H9 (cell line): ENCODE measurements around the gene LRP1B. TPM values are rescaled to one million over a fixed set of nuclear protein-coding genes. Genes with fewer than 3 reads are reported as not detected.

Source experiments
- DNase-seq: peaks from one replicate; pipeline ENCODE4 v3.0.0-alpha.2; 2017
- H2AFZ ChIP-seq: one replicate; pipeline ENCODE4 v1.6.1; 2013; ENCODE audit warnings: mild to moderate bottlenecking, low read length, control low read depth, moderate library complexity
- H2AK5ac ChIP-seq: 2 replicates; pipeline ENCODE4 v1.6.1; 2013; ENCODE audit warnings: low read length, control low read depth, mixed read lengths; ENCODE audit not compliant: insufficient read length
- H2BK120ac ChIP-seq: one replicate; pipeline ENCODE4 v1.6.1; 2013; ENCODE audit warnings: low read depth, mild to moderate bottlenecking, low read length, control low read depth, inconsistent platforms; ENCODE audit not compliant: poor library complexity, severe bottlenecking
- H2BK12ac ChIP-seq: 2 replicates; pipeline ENCODE4 v1.6.1; 2013; ENCODE audit warnings: low read length, control low read depth, mixed read lengths, low read depth; ENCODE audit not compliant: insufficient read length
- H2BK15ac ChIP-seq: 2 replicates; pipeline ENCODE4 v1.6.1; 2013; ENCODE audit warnings: low read depth, low read length, control low read depth
- H2BK20ac ChIP-seq: one replicate; pipeline ENCODE4 v1.6.1; 2013; ENCODE audit warnings: low read depth, mild to moderate bottlenecking, low read length, control low read depth, inconsistent platforms; ENCODE audit not compliant: poor library complexity, severe bottlenecking
- H2BK5ac ChIP-seq: 2 replicates; pipeline ENCODE4 v1.6.1; 2013; ENCODE audit warnings: low read length, control low read depth, mixed read lengths; ENCODE audit not compliant: insufficient read length
- H3K14ac ChIP-seq: 2 replicates; pipeline ENCODE4 v1.6.1; 2013; ENCODE audit warnings: low read length, control low read depth; ENCODE audit not compliant: insufficient read depth
- H3K18ac ChIP-seq: 2 replicates; pipeline ENCODE4 v1.6.1; 2013; ENCODE audit warnings: low read depth, mild to moderate bottlenecking, mixed read lengths, low read length, control low read depth; ENCODE audit not compliant: insufficient read length
- H3K23ac ChIP-seq: 2 replicates; pipeline ENCODE4 v1.6.1; 2013; ENCODE audit warnings: low read length, control low read depth, mixed read lengths, low read depth; ENCODE audit not compliant: insufficient read length
- H3K23me2 ChIP-seq: 2 replicates; pipeline ENCODE4 v1.6.1; 2013; ENCODE audit warnings: low read depth, mild to moderate bottlenecking, mixed read lengths, low read length, control low read depth; ENCODE audit not compliant: insufficient read length, poor library complexity, severe bottlenecking
- H3K27ac ChIP-seq: 2 replicates; pipeline ENCODE4 v1.5.1; 2013; ENCODE audit warnings: low read length, control low read depth, mixed read lengths, low read depth; ENCODE audit not compliant: insufficient read length
- H3K27me3 ChIP-seq: 2 replicates; pipeline ENCODE4 v1.6.1; 2013; ENCODE audit warnings: low read length, control low read depth, inconsistent platforms; ENCODE audit not compliant: insufficient read depth
- H3K4ac ChIP-seq: 2 replicates; pipeline ENCODE4 v1.6.1; 2013; ENCODE audit warnings: low read depth, mild to moderate bottlenecking, control low read depth, inconsistent platforms, low read length, moderate library complexity
- H3K4me1 ChIP-seq: 2 replicates; pipeline ENCODE4 v1.6.1; 2013; ENCODE audit warnings: low read length, control low read depth, inconsistent platforms; ENCODE audit not compliant: insufficient read depth
- H3K4me2 ChIP-seq: 2 replicates; pipeline ENCODE4 v1.6.1; 2013; ENCODE audit warnings: low read length, control low read depth, mixed read lengths; ENCODE audit not compliant: insufficient read length, insufficient read depth
- H3K56ac ChIP-seq: 2 replicates; pipeline ENCODE4 v1.6.1; 2013; ENCODE audit warnings: low read depth, mild to moderate bottlenecking, mixed read lengths, low read length, control low read depth; ENCODE audit not compliant: insufficient read length
- H3K79me1 ChIP-seq: 2 replicates; pipeline ENCODE4 v1.6.1; 2013; ENCODE audit warnings: low read depth, mild to moderate bottlenecking, moderate library complexity, low read length, control low read depth, inconsistent platforms; ENCODE audit not compliant: insufficient read depth, poor library complexity, severe bottlenecking
- H3K79me2 ChIP-seq: 2 replicates; pipeline ENCODE4 v1.6.1; 2013; ENCODE audit warnings: low read length, control low read depth, inconsistent platforms; ENCODE audit not compliant: insufficient read depth
- H3K9ac ChIP-seq: 2 replicates; pipeline ENCODE4 v1.6.1; 2013; ENCODE audit warnings: low read length, control low read depth, mixed read lengths; ENCODE audit not compliant: insufficient read length; ENCODE audit errors: extremely low read depth
- H3K9me3 ChIP-seq: one replicate; pipeline ENCODE4 v1.6.1; 2013; ENCODE audit warnings: low read depth, low read length, inconsistent platforms; ENCODE audit not compliant: control insufficient read depth
- H3T11ph ChIP-seq: one replicate; pipeline ENCODE4 v1.6.1; 2013; ENCODE audit warnings: mild to moderate bottlenecking, low read length, control low read depth, inconsistent platforms
- H4K20me1 ChIP-seq: one replicate; pipeline ENCODE4 v1.6.1; 2013; ENCODE audit not compliant: control insufficient read depth, insufficient read length, insufficient read depth
- H4K5ac ChIP-seq: 2 replicates; pipeline ENCODE4 v1.6.1; 2013; ENCODE audit warnings: low read depth, mild to moderate bottlenecking, mixed read lengths, low read length, control low read depth; ENCODE audit not compliant: insufficient read length
- H4K8ac ChIP-seq: replicated peaks from 2 replicates; pipeline ENCODE4 v1.6.1; 2013; ENCODE audit warnings: low read length, control low read depth, mixed read lengths, low read depth; ENCODE audit not compliant: insufficient read length
- H4K91ac ChIP-seq: 2 replicates; pipeline ENCODE4 v1.6.1; 2013; ENCODE audit warnings: low read depth, mild to moderate bottlenecking, moderate library complexity, mixed read lengths, low read length, control low read depth; ENCODE audit not compliant: insufficient read length
- H3K27ac Mint-ChIP-seq, 3 experiments: 2 replicates in 2 of 3; 3 replicates in 1 of 3; pipeline ENCODE4 v1.8.0; 2020 to 2021; ENCODE audit warnings: mixed read lengths in 3 of 3, mild to moderate bottlenecking in 1 of 3, moderate library complexity in 1 of 3
- H3K27me3 Mint-ChIP-seq: 2 replicates; pipeline ENCODE4 v1.8.0; 2021; ENCODE audit warnings: low read depth, mild to moderate bottlenecking, moderate library complexity, mixed read lengths
- H3K36me3 Mint-ChIP-seq, 3 experiments: 2 replicates in 2 of 3; 3 replicates in 1 of 3; pipeline ENCODE4 v1.8.0; 2020 to 2021; ENCODE audit warnings: low read depth in 3 of 3, mixed read lengths in 3 of 3; ENCODE audit not compliant: insufficient read depth in 1 of 3
- H3K4me1 Mint-ChIP-seq, 2 experiments: 2 replicates each; pipeline ENCODE4 v1.8.0; 2020; ENCODE audit warnings: mixed read lengths in 2 of 2
- H3K4me3 Mint-ChIP-seq, 2 experiments: 2 replicates in 1 of 2; 3 replicates in 1 of 2; pipeline ENCODE4 v1.8.0; 2020 to 2021; ENCODE audit warnings: mild to moderate bottlenecking in 2 of 2, mixed read lengths in 2 of 2, moderate library complexity in 1 of 2
- H3K9me3 Mint-ChIP-seq, 2 experiments: 2 replicates in 1 of 2; 3 replicates in 1 of 2; pipeline ENCODE4 v1.8.0; 2020; ENCODE audit warnings: mild to moderate bottlenecking in 2 of 2, mixed read lengths in 2 of 2, moderate library complexity in 1 of 2
- WGBS: extraction: QIAGEN DNeasy Blood & Tissue Kit; methylation state at CpG from one replicate; pipeline ENCODE4 v1.1.7; 2013; ENCODE audit warnings: missing lambda C conversion rate, low lambda C conversion rate, mixed read lengths; ENCODE audit not compliant: insufficient read length; ENCODE audit errors: extremely low coverage; 5-methylcytosine and 5-hydroxymethylcytosine counted together
- total RNA-seq: library from RNA; stranded (reverse); gene quantifications from 2 replicates; pipeline ENCODE4 v1.2.1, GENCODE V29; 2021
- TF ChIP-seq, protein P1 (sequence below): fragments of 200-600 bp; sonication (generic); conservative IDR thresholded peaks from 3 replicates; pipeline ENCODE4 v1.8.0; 2021; ENCODE audit warnings: antibody characterized with exemption, mild to moderate bottlenecking

Gene LRP1B
- total RNA-seq, 1 experiment from 2014 or later, result not detected

DNA sequence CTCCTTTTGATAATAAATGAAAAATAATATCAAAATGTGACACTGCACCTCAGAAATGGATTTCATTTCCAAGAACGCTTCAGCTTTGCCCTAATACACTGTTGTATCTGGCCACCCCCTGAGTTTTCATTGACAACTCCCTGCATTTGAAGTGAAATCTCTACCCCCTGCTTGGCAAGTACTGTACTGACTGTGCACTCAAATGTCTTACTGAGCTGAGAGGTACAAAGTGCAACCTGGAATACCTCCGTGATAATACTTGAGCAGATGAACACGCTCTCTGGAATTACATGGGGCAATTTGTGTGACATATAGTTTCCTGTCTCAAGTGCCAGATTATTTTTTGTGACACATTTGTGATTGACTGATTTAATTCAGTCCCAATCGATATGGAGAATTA is 231.1 kb downstream of the LRP1B start:
- Histone ChIP-seq H3T11ph (no peak overlapping the region), H3K27ac (no peak overlapping the region), H2BK15ac (no peak overlapping the region), H3K4me2 (no peak overlapping the region), H3K79me1 (no peaks in the 10 kb centered on the region), H3K23me2 (no peaks in the 10 kb centered on the region), H3K9ac (no peak overlapping the region), H2BK20ac (no peak overlapping the region), H2BK5ac (no peak overlapping the region), H3K79me2 (no peaks in the 10 kb centered on the region), H3K4me1 (no peaks in the 10 kb centered on the region; the same call in 1 of the 2 replicates), H2BK120ac (no peak overlapping the region), H4K5ac (no peak overlapping the region), H4K91ac (no peak overlapping the region), H2BK12ac (no peak overlapping the region), H3K18ac (no peak overlapping the region), H3K9me3 (no peaks in the 10 kb centered on the region), H4K8ac (no peak overlapping the region), H3K14ac (no peak overlapping the region), H2AK5ac (no peak overlapping the region), H4K20me1 (no peaks in the 10 kb centered on the region), H3K56ac (no peak overlapping the region), H3K27me3 (no peaks in the 10 kb centered on the region), H3K4ac (no peak overlapping the region), H3K23ac (no peak overlapping the region), H2AFZ (no peak overlapping the region)
- TF ChIP-seq, protein P1, sequence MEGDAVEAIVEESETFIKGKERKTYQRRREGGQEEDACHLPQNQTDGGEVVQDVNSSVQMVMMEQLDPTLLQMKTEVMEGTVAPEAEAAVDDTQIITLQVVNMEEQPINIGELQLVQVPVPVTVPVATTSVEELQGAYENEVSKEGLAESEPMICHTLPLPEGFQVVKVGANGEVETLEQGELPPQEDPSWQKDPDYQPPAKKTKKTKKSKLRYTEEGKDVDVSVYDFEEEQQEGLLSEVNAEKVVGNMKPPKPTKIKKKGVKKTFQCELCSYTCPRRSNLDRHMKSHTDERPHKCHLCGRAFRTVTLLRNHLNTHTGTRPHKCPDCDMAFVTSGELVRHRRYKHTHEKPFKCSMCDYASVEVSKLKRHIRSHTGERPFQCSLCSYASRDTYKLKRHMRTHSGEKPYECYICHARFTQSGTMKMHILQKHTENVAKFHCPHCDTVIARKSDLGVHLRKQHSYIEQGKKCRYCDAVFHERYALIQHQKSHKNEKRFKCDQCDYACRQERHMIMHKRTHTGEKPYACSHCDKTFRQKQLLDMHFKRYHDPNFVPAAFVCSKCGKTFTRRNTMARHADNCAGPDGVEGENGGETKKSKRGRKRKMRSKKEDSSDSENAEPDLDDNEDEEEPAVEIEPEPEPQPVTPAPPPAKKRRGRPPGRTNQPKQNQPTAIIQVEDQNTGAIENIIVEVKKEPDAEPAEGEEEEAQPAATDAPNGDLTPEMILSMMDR, result no peak
- no peak for DNase-seq
- Mint-ChIP-seq H3K4me3 (no peak overlapping the region), H3K9me3 (no peaks in the 10 kb centered on the region), H3K27ac (peak overlapping the region in 1 of 3 experiments; percentile 20; a peak in 1 of 7 replicates), H3K36me3 (no peaks in the 10 kb centered on the region), H3K4me1 (peaks cover 3 to 14% of the 10 kb centered on the region in 2 experiments), H3K27me3 (no peaks in the 10 kb centered on the region)
- WGBS, result no CpG with 5 or more reads among the region's 4 CpGs
